Measurements from ENCODE around the gene FAM181A. TPM values are rescaled to one million over a fixed set of nuclear protein-coding genes. Genes with fewer than 3 reads are reported as not detected.

Gene FAM181A
- total RNA-seq, 1 experiment from 2014 or later = not detected

DNA sequence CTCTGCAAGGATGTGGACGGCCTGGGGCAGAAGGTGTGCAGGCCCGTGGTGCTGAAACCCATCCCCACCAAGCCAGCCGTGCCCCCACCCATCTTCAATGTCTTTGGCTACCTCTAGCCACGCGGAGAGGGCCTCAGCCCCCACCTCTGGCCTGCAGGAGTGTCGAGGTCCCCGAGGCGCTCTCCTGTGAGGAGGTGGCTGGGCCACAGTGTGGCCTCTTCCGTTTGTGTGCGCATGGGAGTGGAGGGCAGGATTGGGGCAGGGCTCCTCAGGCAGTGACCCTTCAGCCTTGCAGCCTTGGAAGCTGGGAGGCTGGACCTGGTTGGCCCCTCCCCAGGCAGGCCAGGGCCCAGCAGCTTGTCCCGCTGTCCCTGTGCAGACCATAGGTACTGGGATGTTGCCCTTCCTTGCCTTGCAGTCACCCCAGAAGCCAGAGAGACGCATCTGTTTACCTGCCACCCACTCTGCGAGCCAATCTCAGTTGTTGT is 1.9 kb downstream of the FAM181A start:
- no peak for DNase-seq (ENCODE audit: low spot score)

DNA sequence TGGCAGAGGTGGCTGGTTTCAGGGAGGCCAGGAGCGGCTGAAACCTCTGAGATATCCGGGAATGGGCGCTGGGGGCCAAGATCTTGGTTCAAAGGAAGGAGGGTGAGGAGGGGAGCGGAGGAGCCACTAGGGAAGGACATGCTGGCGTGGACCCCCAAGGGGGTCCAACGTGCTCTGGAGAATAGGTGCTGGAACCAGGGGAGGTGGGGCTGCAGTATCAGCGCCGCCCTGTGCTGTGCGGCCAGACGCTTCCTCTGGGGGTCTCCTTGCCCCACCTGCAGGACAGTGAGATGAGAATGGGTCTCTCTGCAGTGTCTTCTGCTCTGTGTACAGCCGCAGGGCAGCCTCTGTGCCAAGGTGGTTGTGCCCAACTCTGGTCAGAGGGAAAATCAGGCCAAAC is 2.5 kb downstream of the FAM181A start:
- no peak for DNase-seq (ENCODE audit: low spot score)

- no peak for DNase-seq (ENCODE audit: low spot score)
These were observed 3.3 kb downstream of the FAM181A start for GRCh38 chr14:93930296-93930988.

DNA sequence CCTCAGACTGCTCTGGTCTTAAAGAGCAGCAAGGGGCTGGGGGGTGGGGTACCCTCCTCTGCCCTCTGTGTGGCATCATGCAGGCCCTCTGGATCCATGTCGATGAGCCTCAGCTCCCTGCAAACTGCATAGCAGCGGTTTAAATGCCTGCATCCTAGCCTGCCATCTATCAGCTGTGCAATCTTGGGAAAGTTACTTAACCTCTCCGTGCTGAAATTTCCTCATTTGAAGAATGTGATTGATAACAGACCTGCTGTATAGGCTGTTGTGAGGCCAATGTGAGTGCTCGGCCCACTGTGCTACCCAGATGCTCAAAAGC is 3.8 kb downstream of the FAM181A start:
- no peak for DNase-seq (ENCODE audit: low spot score)

GRCh38 chr14:93932642-93933041 is 5.5 kb downstream of the FAM181A start:
- no peak for DNase-seq (ENCODE audit: low spot score)

DNA sequence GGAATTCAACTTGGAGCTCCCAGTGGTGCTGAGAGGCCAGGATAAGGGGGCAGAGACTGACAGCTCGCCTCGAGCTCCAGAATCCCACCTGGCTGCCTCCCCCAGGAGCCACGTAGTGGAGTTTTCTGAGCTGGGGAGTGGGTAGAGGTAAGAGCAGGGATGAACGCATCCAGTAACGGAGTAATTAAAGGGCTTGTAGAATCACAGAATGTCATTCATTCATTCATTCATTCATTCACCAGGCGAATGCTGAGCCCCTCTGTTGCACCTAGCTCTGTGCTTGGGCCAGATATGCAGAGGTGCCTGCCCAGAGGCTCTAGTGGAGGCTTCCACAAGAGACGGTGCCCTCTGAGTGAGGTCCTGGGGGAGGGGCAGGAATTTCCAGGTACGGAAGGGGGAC is 8.1 kb downstream of the FAM181A start:
- no peak for DNase-seq (ENCODE audit: low spot score)

DNA sequence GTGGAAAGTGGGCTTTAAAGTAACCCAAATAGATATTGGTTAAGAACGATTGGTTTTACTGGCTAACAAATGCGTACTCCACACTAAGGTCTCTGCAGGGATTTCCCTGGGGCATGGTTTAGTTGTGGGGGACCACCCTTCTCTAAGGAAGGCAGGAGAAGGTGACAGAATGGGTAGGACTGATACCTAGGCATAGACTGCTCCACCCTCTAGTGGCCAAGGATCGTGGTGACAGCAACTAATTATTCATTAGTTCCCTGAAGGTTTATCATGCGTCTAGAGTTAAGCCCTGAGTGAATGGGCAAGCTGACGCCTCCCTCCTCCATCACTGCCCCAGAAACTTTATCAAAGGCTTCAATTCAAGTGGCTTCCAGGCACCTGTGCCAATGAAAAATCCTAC is 9.1 kb downstream of the FAM181A start:
- no peak for DNase-seq (ENCODE audit: low spot score)

GRCh38 chr14:93936926-93937325 is 9.8 kb downstream of the FAM181A start:
- no peak for DNase-seq (ENCODE audit: low spot score)

GRCh38 chr14:93937519-93937918 is 10.4 kb downstream of the FAM181A start:
- DNase-seq (ENCODE audit: low spot score) = no peak

GRCh38 chr14:93938751-93939303 is 11.7 kb downstream of the FAM181A start:
- no peak for DNase-seq (ENCODE audit: low spot score)

- no peak for DNase-seq (ENCODE audit: low spot score)
These were observed 12.4 kb downstream of the FAM181A start for GRCh38 chr14:93939304-93940229.

- DNase-seq (ENCODE audit: low spot score) = no peak
These were observed 13.3 kb downstream of the FAM181A start for GRCh38 chr14:93940437-93940836.

- peak; percentile 83 for DNase-seq (ENCODE audit: low spot score)
These were observed 14.3 kb downstream of the FAM181A start for GRCh38 chr14:93941293-93941910.

- DNase-seq (ENCODE audit: low spot score) = no peak
These were observed 15.9 kb downstream of the FAM181A start for GRCh38 chr14:93943052-93943451.

GRCh38 chr14:93943930-93944329 is 16.8 kb downstream of the FAM181A start:
- DNase-seq (ENCODE audit: low spot score) = no peak

- no peak for DNase-seq (ENCODE audit: low spot score)
These were observed 17.4 kb downstream of the FAM181A start for GRCh38 chr14:93944348-93945069.

DNA sequence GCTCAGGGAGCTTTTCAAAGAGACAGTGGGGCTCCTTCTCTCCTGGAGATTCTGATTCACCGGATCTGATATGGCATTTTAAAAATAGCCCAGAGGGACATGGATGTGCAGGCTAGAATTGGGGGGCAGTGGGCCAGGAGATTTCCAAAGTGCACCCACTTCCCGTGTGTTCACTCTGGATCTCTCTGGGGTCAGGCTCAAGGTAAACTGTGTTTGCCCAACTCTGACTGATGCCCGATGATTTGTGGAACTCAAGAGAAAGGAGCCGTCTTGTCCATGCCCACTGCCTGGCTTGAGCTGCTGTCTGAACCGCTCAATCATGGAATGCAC is 17.9 kb downstream of the FAM181A start:
- DNase-seq (ENCODE audit: low spot score) = no peak

DNA sequence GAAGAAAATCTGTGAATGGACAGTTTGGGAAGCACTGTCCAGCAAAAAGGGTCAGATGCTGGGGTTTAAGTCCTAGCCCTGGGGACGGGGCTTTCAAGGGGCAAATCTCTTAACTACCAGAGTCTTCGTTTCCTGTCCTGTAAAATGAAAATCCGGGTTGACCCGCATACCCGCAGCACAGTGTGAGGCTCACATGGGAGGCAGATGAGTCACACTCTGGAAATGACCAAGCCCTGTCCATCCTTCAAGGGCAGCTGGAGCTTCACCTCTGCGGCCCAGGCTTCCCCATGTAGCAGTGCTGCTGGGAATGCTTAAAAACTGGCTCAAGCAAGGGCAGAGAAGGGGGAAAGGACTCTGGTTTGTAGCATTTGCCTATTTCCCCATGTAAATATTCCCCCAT is 19.0 kb downstream of the FAM181A start:
- peak; percentile 77 for DNase-seq (ENCODE audit: low spot score)

- no peak for DNase-seq (ENCODE audit: low spot score)
These were observed 19.5 kb downstream of the FAM181A start for GRCh38 chr14:93946541-93947090.

DNA sequence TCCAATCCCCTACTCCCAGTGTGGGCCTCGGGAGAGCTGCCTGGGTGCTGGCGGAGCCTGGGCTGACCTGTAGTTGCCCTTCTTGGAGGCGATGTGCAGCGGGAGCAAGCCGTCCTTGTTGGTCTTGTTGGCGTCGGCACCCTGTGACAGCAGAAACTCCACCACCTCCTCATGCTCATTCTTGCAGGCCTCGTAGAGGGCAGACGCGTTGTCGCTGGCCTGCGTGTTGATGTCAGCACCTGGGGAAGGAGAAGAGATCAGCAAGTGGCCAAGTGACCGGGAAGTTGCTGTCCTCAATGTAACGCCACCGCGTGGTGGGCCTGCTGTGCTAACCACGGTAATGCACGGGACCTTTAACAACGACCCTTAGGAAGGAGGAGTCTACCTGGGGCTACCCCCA is 20.1 kb downstream of the FAM181A start:
- no peak for DNase-seq (ENCODE audit: low spot score)

DNA sequence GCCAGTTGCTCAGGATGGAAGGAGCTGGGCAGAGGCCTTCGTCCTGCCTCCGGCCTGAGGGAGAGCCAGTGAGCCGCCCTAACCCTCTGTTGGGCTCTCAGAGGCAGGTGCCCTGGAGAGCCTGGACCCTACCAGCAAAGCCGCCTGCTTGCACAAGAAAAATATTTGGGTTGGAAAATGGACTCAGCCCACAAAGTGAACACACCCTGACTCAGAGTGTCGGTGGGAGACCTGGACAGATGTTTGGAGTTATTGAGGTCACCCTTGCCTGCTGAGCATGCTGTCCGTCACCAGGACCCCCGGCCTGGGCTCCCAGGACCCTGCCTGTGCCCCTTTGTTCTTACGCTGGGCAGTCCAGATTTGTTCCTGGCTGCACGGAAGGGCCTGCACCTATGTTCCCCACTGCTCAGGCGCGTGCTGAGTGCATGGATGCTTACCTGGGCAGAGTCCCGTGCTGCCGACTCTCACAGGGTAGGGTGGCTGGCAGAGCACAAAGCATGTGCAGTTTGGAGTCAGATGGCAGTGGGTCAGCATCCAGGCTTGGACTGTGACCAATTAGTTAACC is 22.4 kb downstream of the FAM181A start:
- no peak for DNase-seq (ENCODE audit: low spot score)
